ENCODE measurements around the gene PHF14.

The PHF14 gene

DNA sequence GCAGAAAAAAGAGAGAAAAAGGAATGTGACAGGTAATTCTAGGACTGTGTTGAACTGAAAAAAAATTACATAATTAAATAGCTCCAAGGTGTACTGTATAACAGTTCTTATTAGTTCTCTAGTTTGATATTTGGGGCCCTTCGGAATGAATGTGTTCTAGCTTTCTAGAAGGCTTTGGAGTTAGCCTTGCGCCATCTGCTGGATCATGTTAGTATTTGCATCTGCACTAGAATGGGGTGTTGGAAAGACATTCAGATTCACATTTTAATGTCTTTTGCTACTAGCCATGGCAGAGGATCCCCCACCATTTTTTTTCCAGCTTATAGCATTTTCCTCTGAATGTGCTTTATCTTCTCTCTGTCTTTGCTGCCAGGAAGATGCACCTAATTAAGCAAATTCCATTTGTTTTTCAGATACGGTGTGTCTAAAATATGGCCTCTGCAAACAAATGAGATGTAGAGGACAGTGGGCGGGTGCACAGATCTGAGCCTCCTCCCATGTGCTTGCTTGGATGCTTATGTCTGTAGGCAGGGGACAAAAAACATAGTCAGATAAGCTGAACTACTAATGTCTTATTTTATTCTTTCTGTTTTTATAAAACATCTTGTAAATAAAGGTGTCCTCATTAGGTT, 238.5 kb downstream of the PHF14 start:
- DNase-seq, result no peak

- DNase-seq, result no peak
These were observed 239.1 kb downstream of the PHF14 start for GRCh38 chr7:11212816-11213215.

DNA sequence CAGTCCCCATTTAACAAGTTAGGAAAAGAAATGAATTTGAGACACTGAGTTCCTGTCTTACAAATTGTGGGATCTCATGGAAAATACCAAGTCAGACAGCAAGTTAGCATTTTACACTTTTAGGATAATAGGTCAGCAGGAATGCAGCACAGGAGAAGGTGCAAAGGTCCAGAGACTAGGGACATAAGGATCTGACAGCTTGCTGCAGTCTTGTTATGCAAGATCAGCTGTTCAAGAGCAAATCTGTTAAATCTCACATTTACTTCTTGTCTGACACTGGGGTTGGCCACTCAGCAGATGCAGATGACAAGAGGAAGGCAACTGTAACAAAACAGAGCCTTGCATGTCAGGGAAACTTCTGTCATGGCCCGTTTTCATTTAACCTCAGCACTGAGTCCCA, 239.6 kb downstream of the PHF14 start:
- no peak for DNase-seq

DNA sequence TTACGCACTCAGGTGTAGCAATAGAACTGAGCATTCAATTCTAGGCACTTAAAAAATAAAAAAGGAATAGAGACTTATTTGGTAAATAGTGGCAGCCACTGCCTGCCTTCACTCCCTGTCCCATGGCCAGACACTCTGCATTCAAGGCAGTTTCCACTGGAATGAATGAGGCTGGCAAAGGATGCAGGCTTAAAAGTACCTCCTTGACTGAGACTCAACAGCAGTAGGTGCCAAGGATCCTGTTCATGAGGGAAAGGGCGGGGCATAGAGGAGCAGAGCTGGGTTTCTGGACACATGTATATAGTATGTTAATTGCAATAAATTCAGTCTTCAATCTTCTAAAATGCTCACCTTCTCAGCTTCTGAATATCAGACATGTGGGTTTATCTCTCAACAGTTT, 242.6 kb downstream of the PHF14 start:
- no peak for DNase-seq

DNA sequence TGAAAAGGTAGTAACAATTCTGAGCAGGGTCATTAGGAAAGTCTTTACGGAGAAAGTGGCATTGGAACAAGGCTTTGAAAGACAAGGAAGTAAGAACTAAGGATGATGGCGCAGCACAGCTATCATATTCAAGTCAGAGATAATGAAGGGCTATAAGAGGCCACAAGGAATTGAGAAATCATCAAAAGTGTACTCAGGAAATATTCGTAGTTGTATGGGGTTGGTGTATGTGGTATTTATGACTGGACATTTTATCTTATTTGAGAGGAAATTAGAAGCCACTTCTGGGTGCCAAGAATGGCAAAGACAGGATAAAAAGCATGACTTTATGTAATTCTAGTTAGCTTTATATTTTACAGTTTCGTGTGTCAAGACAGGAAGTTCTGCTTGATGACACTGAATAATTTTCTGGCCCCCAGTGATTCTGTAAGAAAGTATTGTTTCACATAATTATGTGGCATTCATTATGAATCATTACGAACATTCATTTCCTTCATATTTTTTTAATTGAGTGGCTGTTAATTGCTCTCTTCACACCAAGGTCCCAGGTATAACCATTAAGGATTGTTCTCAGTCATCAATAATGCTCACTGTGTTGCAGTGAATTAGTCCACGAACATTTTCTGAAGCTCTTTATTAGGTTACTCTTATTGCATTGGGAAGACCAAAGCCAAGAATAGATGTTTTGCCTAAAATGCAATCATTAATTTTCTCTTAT, 244.3 kb downstream of the PHF14 start:
- DNase-seq, result no peak

All from activated gamma-delta T cell (primary cell).